HepG2 (cell line): Measurements from ENCODE around the gene FASTK. TPM values are rescaled to one million over a fixed set of nuclear protein-coding genes. Genes with fewer than 3 reads are reported as not detected.

Source experiments
- BHLHE40 ChIP-seq: IDR thresholded peaks from 2 replicates; pipeline ENCODE4 v1.6.1; 2011; ENCODE audit warnings: low read length, improper control_type of control experiment
- CEBPG ChIP-seq: IDR thresholded peaks from 2 replicates; pipeline ENCODE4 v1.6.1; 2016
- DDIT3 ChIP-seq: sonication (generic); formaldehyde crosslinking; IDR thresholded peaks from 2 replicates; pipeline ENCODE4 v1.4.0; 2020; ENCODE audit warnings: mild to moderate bottlenecking, missing genetic modification reagents
- DNMT1 ChIP-seq: sonication (generic); formaldehyde crosslinking; IDR thresholded peaks from 2 replicates; pipeline ENCODE4 v1.5.1; 2020; ENCODE audit warnings: mild to moderate bottlenecking, missing genetic modification reagents
- JUN ChIP-seq: sonication (generic); formaldehyde crosslinking; IDR thresholded peaks from 2 replicates; pipeline ENCODE4 v1.4.0; 2020; ENCODE audit warnings: mild to moderate bottlenecking, missing genetic modification reagents
- MEIS2 ChIP-seq: sonication (generic); formaldehyde crosslinking; IDR thresholded peaks from 2 replicates; pipeline ENCODE4 v1.9.0; 2021; ENCODE audit warnings: mild to moderate bottlenecking, missing genetic modification reagents
- MXI1 ChIP-seq: IDR thresholded peaks from 3 replicates; pipeline ENCODE4 v1.6.1; 2012; ENCODE audit warnings: low read depth, low read length, inconsistent platforms, borderline replicate concordance
- NRL ChIP-seq: sonication (generic); formaldehyde crosslinking; IDR thresholded peaks from 2 replicates; pipeline ENCODE4 v1.5.0; 2020; ENCODE audit warnings: missing genetic modification reagents, mild to moderate bottlenecking, moderate library complexity, borderline replicate concordance
- PATZ1 ChIP-seq: sonication (generic); formaldehyde crosslinking; IDR thresholded peaks from 2 replicates; pipeline ENCODE4 v1.4.0; 2020; ENCODE audit warnings: missing genetic modification reagents
- PRMT3 ChIP-seq: sonication (generic); formaldehyde crosslinking; IDR thresholded peaks from 2 replicates; pipeline ENCODE4 v1.8.1; 2022; ENCODE audit warnings: low read depth, mild to moderate bottlenecking, moderate library complexity, missing genetic modification reagents, borderline replicate concordance
- RAD21 ChIP-seq: fragments of 450-650 bp; formaldehyde crosslinking; IDR thresholded peaks from 2 replicates; pipeline ENCODE4 v1.5.0; 2020; ENCODE audit warnings: mild to moderate bottlenecking
- RBFOX2 ChIP-seq: fragments of 200-400 bp; formaldehyde crosslinking; IDR thresholded peaks from 2 replicates; pipeline ENCODE4 v1.6.1; 2017; ENCODE audit warnings: low read depth, mild to moderate bottlenecking, low read length
- RNF219 ChIP-seq: sonication (generic); formaldehyde crosslinking; IDR thresholded peaks from 2 replicates; pipeline ENCODE4 v1.5.0; 2020; ENCODE audit warnings: mild to moderate bottlenecking, missing genetic modification reagents
- SNRNP70 ChIP-seq: fragments of 200-400 bp; formaldehyde crosslinking; IDR thresholded peaks from 2 replicates; pipeline ENCODE4 v1.6.1; 2017; ENCODE audit warnings: mild to moderate bottlenecking, low read depth, low read length, moderate library complexity
- TARDBP ChIP-seq: sonication (generic); formaldehyde crosslinking; IDR thresholded peaks from 2 replicates; pipeline ENCODE4 v1.8.0; 2022; ENCODE audit warnings: mild to moderate bottlenecking, missing genetic modification reagents
- TEAD3 ChIP-seq: optimal IDR thresholded peaks from 2 replicates; pipeline ENCODE3; 2016; ENCODE audit warnings: borderline replicate concordance
- TIGD3 ChIP-seq: sonication (generic); formaldehyde crosslinking; IDR thresholded peaks from 2 replicates; pipeline ENCODE4 v1.5.1; 2020; ENCODE audit warnings: mild to moderate bottlenecking, missing genetic modification reagents, borderline replicate concordance
- ZNF329 ChIP-seq: sonication (generic); formaldehyde crosslinking; IDR thresholded peaks from 2 replicates; pipeline ENCODE4 v1.9.0; 2021; ENCODE audit warnings: low read depth, mild to moderate bottlenecking, missing genetic modification reagents
- ZNF354B ChIP-seq: sonication (generic); formaldehyde crosslinking; IDR thresholded peaks from 2 replicates; pipeline ENCODE4 v1.8.0; 2022; ENCODE audit warnings: mild to moderate bottlenecking, missing genetic modification reagents
- ZNF616 ChIP-seq: sonication (generic); formaldehyde crosslinking; IDR thresholded peaks from 2 replicates; pipeline ENCODE4 v1.5.0; 2020; ENCODE audit warnings: low read depth, mild to moderate bottlenecking, missing genetic modification reagents
- ZNF713 ChIP-seq: sonication (generic); formaldehyde crosslinking; IDR thresholded peaks from 2 replicates; pipeline ENCODE4 v1.4.0; 2020; ENCODE audit warnings: mild to moderate bottlenecking, missing genetic modification reagents
- ZNF737 ChIP-seq: sonication (generic); formaldehyde crosslinking; IDR thresholded peaks from 2 replicates; pipeline ENCODE4 v1.5.0; 2020; ENCODE audit warnings: missing genetic modification reagents, mild to moderate bottlenecking, borderline replicate concordance
- polyA plus RNA-seq, 8 experiments: library from polyadenylated mRNA; depleted of rRNA in 3 of 8; stranded (reverse) in 7 of 8; unstranded in 1 of 8; fragments of >200 nt; fragmentation: Illumina TruSeq in 4 of 8; extraction: Trizol in 4 of 8; gene quantifications; 2 replicates each; pipeline versions ENCODE4 v1.2.1 to v1.2.3, GENCODE V29; 2011 to 2016; ENCODE audit warnings: low read depth in 4 of 8, missing spikeins in 1 of 8, mixed read lengths in 1 of 8; ENCODE audit not compliant: insufficient read depth in 1 of 8
- total RNA-seq, 5 experiments: library from RNA; depleted of rRNA; stranded (reverse); fragments of >200 nt; fragmentation: Illumina TruSeq; extraction: Trizol; gene quantifications; 2 replicates each; pipeline ENCODE4 v1.2.3, GENCODE V29; 2016; ENCODE audit warnings: low read depth in 1 of 5
- TF ChIP-seq, protein P1 (sequence below): IDR thresholded peaks from 2 replicates; pipeline ENCODE4 v1.6.1; 2016; ENCODE audit warnings: missing biosample characterization, missing genetic modification reagents, low read depth

Gene FASTK
- total and polyA plus RNA-seq, 2 of the 13 experiments (the other 11 are each of a cell fraction or from before 2014, with no cell fraction given) = 52.9 to 55.7 TPM

DNA sequence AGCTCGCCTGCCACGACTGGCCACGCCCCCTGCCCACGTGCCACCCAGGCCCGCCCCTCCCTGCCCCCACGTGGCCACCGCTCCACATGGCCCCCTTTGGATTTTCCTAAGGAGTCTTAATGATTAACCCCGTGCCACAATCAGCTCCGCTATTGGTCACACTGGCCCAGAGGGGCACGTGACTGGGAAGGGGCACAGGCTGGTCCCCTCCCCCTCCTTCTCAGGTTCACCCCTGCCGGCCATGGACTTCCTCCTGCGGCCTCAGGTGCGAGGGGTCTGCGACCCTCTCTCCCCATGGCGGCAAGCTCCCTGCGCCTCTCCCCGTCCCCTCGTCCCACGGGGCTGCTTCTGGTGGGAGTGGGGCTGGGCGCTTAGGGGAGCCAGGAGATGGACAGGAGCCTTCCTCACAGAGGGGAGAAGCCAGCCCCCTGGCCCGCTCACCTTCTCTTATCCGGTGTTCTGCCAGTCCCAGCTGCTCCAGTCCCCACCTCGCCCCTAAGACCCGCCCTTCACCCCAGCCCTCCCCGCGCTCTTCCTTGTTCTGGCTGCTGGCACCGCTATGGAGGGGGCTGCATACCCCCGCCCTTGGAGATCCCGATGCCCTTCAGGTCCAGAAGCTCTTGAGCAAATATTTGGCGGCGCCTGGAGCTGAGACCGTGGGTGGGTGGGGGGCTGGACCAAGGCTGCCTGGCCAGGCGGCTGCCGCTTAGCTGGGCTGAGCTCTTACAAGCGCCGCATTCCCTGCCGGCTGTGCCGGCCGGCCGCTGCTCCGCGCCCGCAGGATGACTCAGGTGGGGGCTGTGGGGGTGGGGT lies 18.0 kb downstream of the FASTK start (continued):
- TF ChIP-seq PRMT3 (no peak), DDIT3 (no peak), ZNF616 (CRISPR knock-in tag) (no peak), ZNF713 (CRISPR knock-in tag) (no peak), TIGD3 (CRISPR knock-in tag) (no peak), ZNF329 (CRISPR knock-in tag) (no peak), RNF219 (CRISPR knock-in tag) (no peak), ZNF737 (CRISPR knock-in tag) (no peak), RAD21 (CRISPR knock-in tag) (peak; percentile 35), PATZ1 (CRISPR knock-in tag) (no peak; the same call in none of the 2 replicates), JUN (CRISPR knock-in tag) (no peak), BHLHE40 (peak; percentile 99), ZNF354B (no peak), CEBPG (no peak), RBFOX2 (peak; percentile 79), DNMT1 (CRISPR knock-in tag) (no peak), MEIS2 (no peak; the same call in 1 of the 2 replicates), TARDBP (CRISPR knock-in tag) (peak; percentile 61; the same call in 1 of the 2 replicates), TEAD3 (CRISPR knock-in tag) (no peak), SNRNP70 (no peak), MXI1 (peak; percentile 97; the same call in 2 of the 3 replicates), NRL (CRISPR knock-in tag) (no peak)
- TF ChIP-seq, protein P1, sequence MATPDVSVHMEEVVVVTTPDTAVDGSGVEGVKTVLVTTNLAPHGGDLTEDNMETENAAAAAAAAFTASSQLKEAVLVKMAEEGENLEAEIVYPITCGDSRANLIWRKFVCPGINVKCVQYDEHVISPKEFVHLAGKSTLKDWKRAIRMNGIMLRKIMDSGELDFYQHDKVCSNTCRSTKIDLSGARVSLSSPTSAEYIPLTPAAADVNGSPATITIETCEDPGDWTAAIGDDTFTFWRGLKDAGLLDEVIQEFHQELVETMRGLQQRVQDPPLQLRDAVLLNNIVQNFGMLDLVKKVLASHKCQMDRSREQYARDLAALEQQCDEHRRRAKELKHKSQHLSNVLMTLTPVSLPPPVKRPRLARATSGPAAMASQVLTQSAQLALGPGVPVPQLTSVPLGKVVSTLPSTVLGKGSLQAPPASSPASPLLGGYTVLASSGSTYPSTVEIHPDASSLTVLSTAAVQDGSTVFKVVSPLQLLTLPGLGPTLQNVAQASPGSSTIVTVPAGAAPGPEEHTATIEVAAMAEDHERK (CRISPR knock-in tag) = no peak
